Measurements from ENCODE around the gene SERAC1. TPM values are rescaled to one million over a fixed set of nuclear protein-coding genes. Genes with fewer than 3 reads are reported as not detected.
A peak's percentile ranks its signal among the peaks of the same experiment; 100 is the strongest.

SERAC1 gene
- total RNA-seq, 4 donors from 2014 or later, result 5.2 to 14.9 (median 10.1) TPM

DNA sequence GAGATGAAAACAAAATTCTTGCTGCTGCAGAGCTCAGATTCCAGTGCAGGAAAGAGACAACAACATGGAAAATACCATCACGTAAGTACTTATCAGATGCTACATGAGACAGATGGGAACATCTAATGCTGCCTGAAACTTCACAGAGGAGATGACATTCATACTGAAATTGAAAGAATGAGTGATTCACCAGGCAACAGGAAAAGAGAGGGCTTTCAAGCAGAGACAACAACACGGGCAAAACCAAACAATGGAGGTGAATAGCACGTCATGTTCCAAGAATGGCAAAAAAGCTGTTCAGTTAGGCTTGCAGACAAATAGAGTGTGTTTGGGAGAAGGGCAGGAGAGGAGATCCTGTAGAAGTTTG, 39.3 kb upstream of the SERAC1 start:
- Histone ChIP-seq H3K27ac (no peak overlapping the region), H3K36me3 (no peaks in the 10 kb centered on the region), H3K27me3 (peaks cover 0 to 6% (median 0%) of the 10 kb centered on the region in 4 donors), H3K4me1 (peaks cover 0 to 8% (median 0%) of the 10 kb centered on the region in 3 donors), H3K4me3 (no peak overlapping the region), H3K9me3 (no peaks in the 10 kb centered on the region)
- 25 to 37% methylated on average over 3 of the region's 3 CpGs for WGBS, 2 donors
- no peak for TF ChIP-seq CTCF (IDR thresholded peaks at IDR 0.05)
- TF ChIP-seq POLR2A (IDR thresholded peaks at IDR 0.05), result no peak
- DNase-seq, result no peak
- intact Hi-C loops (cut with DNase I), result no loop called here

- no peaks in the 10 kb centered on the region for H3K9me3 ChIP-seq
- 78 to 82% methylated on average over 7 of the region's 7 CpGs for WGBS, 2 donors
- peaks cover 0 to 6% (median 0%) of the 10 kb centered on the region in 4 donors for H3K27me3 ChIP-seq
- no peaks in the 10 kb centered on the region for H3K36me3 ChIP-seq
- H3K27ac ChIP-seq, result no peak overlapping the region
- DNase-seq, result no peak
- no peak overlapping the region for H3K4me3 ChIP-seq
- intact Hi-C loops (cut with DNase I), result no loop called here
- TF ChIP-seq POLR2A (IDR thresholded peaks at IDR 0.05) (no peak), CTCF (IDR thresholded peaks at IDR 0.05) (no peak)
- H3K4me1 ChIP-seq, result peaks cover 0 to 8% (median 0%) of the 10 kb centered on the region in 3 donors
These were observed 38.8 kb upstream of the SERAC1 start for GRCh38 chr6:158206740-158207421.

- H3K4me1 ChIP-seq, result peaks cover 0 to 8% (median 0%) of the 10 kb centered on the region in 3 donors
- no peak overlapping the region for H3K4me3 ChIP-seq
- no peaks in the 10 kb centered on the region for H3K9me3 ChIP-seq
- no peaks in the 10 kb centered on the region for H3K36me3 ChIP-seq
- DNase-seq, result no peak
- H3K27me3 ChIP-seq, result peaks cover 0 to 6% (median 0%) of the 10 kb centered on the region in 4 donors
- intact Hi-C loops (cut with DNase I), result no loop called here
- WGBS, 2 donors, result 65 to 81% methylated on average over 12 to 13 of the region's 13 CpGs
- H3K27ac ChIP-seq, result no peak overlapping the region
- TF ChIP-seq POLR2A (IDR thresholded peaks at IDR 0.05) (no peak), CTCF (IDR thresholded peaks at IDR 0.05) (peak in 2 of 6 experiments; percentile 29 to 37)
These were observed 37.3 kb upstream of the SERAC1 start for GRCh38 chr6:158205169-158205944.

GRCh38 chr6:158198461-158198860, 30.4 kb upstream of the SERAC1 start:
- H3K27me3 ChIP-seq, result no peaks in the 10 kb centered on the region
- no peak overlapping the region for H3K27ac ChIP-seq
- 58 to 81% methylated on average over 13 of the region's 13 CpGs for WGBS, 2 donors
- H3K4me1 ChIP-seq, result peaks cover 0 to 4% (median 0%) of the 10 kb centered on the region in 3 donors
- no peaks in the 10 kb centered on the region for H3K9me3 ChIP-seq
- intact Hi-C loops (cut with DNase I), result no loop called here
- TF ChIP-seq CTCF (IDR thresholded peaks at IDR 0.05) (no peak), POLR2A (IDR thresholded peaks at IDR 0.05) (no peak)
- no peak overlapping the region for H3K4me3 ChIP-seq
- H3K36me3 ChIP-seq, result peaks cover 0 to 11% (median 0%) of the 10 kb centered on the region in 3 donors
- DNase-seq, result no peak
